Keratinocyte (primary cell): ENCODE results near the gene NPS.

Experiments
- CTCF ChIP-seq, 3 experiments: IDR thresholded peaks in 1 of 3; conservative IDR thresholded peaks in 1 of 3; optimal IDR thresholded peaks in 1 of 3; 2 replicates in 2 of 3; 3 replicates in 1 of 3; pipeline versions ENCODE3 to v1.5.1; 2011; ENCODE audit warnings: low read length in 3 of 3, mild to moderate bottlenecking in 3 of 3, moderate library complexity in 2 of 3, control low read depth in 1 of 3, inconsistent platforms in 1 of 3; ENCODE audit not compliant: insufficient read depth in 2 of 3; ENCODE audit errors: extremely low read depth in 1 of 3
- EZH2 ChIP-seq: IDR thresholded peaks from one replicate; pipeline ENCODE4 v1.6.1; 2012; ENCODE audit warnings: inconsistent platforms, mild to moderate bottlenecking, low read length, moderate library complexity

DNA sequence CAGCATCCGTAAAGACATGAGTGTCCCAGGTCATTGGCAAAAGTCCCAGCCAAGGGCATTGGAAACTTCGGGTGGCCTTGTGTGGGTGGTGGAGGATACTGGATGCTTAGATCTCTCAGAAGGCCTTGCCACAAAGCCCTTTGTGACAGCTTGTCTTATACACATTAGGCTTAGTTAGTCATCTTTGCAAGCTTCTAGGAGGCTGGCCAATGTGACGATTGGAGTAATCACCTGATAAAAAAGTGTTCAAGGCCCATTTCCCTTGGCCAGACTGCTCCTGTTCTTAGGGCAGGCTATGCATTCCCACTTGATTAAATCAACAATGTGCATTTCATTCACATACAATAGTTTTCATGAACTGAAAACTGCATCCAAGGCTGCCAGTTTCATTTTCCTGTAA, 26.9 kb downstream of the NPS start:
- TF ChIP-seq CTCF (optimal IDR thresholded peaks at IDR 0.05 in 1 of 3, IDR thresholded peaks at IDR 0.05 in 1 of 3, conservative IDR thresholded peaks at IDR 0.05 in 1 of 3; ENCODE audit: extremely low read depth in 1 of 3, insufficient read depth in 2 of 3, low read length in 3 of 3) (no peak), EZH2 (no peak)
